ENCODE measurements around the gene PDLIM1.

GRCh38 chr10:95243318-95243617, 47.5 kb downstream of the PDLIM1 start:
- TF ChIP-seq, protein P1, sequence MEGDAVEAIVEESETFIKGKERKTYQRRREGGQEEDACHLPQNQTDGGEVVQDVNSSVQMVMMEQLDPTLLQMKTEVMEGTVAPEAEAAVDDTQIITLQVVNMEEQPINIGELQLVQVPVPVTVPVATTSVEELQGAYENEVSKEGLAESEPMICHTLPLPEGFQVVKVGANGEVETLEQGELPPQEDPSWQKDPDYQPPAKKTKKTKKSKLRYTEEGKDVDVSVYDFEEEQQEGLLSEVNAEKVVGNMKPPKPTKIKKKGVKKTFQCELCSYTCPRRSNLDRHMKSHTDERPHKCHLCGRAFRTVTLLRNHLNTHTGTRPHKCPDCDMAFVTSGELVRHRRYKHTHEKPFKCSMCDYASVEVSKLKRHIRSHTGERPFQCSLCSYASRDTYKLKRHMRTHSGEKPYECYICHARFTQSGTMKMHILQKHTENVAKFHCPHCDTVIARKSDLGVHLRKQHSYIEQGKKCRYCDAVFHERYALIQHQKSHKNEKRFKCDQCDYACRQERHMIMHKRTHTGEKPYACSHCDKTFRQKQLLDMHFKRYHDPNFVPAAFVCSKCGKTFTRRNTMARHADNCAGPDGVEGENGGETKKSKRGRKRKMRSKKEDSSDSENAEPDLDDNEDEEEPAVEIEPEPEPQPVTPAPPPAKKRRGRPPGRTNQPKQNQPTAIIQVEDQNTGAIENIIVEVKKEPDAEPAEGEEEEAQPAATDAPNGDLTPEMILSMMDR (IDR thresholded peaks at IDR 0.05), result no peak
- no peak for TF ChIP-seq EP300 (IDR thresholded peaks at IDR 0.05)
- TF ChIP-seq POLR2A (IDR thresholded peaks at IDR 0.05), result no peak
- TF ChIP-seq POLR2AphosphoS5 (IDR thresholded peaks at IDR 0.05), result no peak
